Mesenteric fat pad (tissue), 1 donor: ENCODE data around the gene DISP3. TPM values are rescaled to one million over a fixed set of nuclear protein-coding genes. Genes with fewer than 3 reads are reported as not detected.

Source experiments
- DNase-seq: peaks from one replicate; pipeline ENCODE4 v3.0.0-alpha.2; 2020; ENCODE audit warnings: low spot score
- total RNA-seq: library from RNA; stranded (reverse); fragmentation: NEBNext Ultra II Directional; extraction: Animal tissue kit (Norgen Biotek cat#: 25700); gene quantifications from one replicate; pipeline ENCODE4 v1.2.1, GENCODE V29; 2021
- donor health status: DM: yes; HTN: yes; CAD: no.

Gene DISP3
- total RNA-seq, 1 donor from 2014 or later = not detected

DNA sequence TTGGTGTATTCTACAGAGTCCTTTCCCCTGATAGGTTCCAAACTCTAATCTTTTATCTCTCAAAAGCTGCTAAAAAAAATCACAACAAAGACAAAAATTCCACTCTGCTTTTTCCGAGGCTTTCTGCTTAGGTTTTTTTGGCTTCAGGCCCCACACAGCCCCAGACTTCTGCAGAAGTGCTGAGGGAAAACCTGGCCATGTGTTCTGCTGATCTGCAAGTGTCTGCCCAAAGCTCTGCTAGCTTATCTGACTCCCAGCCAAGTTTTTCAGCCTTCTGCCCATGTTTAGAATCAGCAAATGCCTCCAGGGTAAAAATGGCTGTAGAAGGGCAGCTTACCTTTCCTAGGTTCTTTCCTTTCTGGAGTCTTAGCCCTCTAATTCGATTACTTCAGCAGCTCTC lies 28.4 kb downstream of the DISP3 start:
- DNase-seq = peak; percentile 8

GRCh38 chr1:11513681-11514080 lies 34.7 kb downstream of the DISP3 start:
- no peak for DNase-seq

- peak; percentile 83 for DNase-seq
These were observed 35.4 kb downstream of the DISP3 start for GRCh38 chr1:11514366-11514765.

DNA sequence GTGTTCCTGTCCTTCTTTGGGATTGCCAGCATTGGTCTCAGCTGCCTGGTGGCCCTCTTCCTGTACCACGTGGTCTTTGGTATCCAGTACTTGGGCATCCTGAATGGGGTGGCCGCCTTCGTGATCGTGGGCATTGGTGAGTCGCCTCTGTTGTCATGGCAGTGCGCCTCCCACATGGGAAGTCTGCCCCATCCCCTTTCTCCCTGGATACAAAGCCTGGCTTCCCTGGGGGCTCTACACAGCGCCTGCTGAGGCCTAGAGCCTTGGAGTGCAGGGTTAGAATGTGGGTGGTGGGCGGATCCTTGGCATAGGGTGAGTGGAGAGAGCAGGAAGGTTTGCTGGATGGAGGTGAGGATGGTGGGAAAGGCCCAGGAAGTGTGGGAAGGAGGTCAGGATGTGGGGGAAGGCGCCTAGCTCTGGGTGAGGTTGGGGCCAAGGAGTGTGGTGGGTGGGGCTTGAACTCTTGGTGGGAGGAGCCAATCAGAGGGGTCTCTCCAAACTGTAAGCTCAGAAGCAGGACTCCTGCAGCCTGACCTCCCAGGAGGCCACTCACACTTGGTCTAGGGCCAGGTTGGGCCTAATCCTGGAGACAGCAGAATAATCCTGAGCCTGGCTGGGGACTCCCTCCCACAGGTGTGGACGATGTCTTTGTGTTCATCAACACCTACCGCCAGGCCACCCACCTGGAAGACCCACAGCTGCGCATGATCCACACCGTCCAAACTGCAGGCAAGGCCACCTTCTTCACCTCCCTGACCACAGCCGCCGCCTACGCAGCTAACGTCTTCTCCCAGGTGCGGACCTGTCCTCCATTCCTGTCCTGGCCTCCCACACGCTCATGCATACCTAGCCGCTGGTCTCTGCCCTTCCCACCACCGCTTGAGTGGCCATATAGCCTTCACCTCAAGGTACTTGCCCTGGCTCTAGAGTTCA lies 36.7 kb downstream of the DISP3 start:
- DNase-seq = peak; percentile 69

- DNase-seq = peak; percentile 76
These were observed 38.1 kb downstream of the DISP3 start for GRCh38 chr1:11516961-11517635.

DNA sequence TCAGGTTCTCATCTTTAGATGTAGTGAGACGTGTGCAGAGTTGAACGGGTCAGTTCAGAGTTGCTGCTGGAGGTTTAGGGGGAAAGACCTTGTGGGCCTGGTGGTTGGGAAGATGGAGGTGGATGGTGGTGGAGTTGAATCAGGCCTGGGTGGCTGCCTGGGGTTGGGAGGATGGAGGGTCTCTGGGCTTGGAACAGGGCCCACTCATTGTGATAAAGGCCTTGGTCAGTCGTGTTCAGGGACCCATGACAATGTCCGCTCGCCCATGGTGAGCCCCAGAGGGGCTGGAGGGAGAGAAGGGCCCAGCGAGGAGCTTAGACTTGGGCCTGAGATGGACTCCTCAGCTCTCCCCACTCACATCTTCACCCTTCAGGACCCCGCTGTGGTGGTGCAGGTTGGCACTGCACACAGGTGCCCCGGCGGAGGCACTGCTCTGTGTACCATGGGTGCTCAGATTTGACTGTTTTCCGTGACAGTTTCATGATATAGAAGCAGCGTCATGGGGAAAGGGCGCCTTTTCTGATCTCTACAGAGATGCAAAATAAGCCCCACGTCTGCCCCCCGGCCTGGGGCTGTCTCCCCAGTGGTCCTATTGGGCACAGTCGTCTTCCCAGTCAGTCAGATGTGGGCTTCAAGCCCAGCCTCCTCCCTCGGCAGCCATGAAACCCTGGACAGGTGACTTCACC lies 39.2 kb downstream of the DISP3 start:
- DNase-seq = peak; percentile 71

- DNase-seq = peak; percentile 79
These were observed 40.1 kb downstream of the DISP3 start for GRCh38 chr1:11518791-11519628.

DNA sequence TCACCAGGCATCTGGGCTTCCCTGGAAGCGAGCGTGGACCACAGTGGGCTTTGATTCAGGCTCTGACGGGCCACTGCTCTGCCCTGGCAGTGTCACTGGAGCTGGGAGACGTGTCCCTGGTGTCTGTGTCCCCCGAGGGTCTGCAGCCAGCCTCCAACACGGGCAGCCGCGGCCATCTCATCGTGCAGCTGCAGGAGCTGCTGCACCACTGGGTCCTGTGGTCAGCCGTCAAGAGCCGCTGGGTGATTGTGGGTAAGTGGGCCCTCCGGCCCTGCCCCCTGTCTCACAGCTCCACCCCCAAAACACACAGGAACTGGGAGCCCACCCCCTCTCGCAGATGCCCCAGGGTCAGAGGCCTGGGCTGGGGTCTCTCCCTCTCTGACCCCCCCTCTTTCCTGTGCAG lies 40.7 kb downstream of the DISP3 start:
- no peak for DNase-seq

DNA sequence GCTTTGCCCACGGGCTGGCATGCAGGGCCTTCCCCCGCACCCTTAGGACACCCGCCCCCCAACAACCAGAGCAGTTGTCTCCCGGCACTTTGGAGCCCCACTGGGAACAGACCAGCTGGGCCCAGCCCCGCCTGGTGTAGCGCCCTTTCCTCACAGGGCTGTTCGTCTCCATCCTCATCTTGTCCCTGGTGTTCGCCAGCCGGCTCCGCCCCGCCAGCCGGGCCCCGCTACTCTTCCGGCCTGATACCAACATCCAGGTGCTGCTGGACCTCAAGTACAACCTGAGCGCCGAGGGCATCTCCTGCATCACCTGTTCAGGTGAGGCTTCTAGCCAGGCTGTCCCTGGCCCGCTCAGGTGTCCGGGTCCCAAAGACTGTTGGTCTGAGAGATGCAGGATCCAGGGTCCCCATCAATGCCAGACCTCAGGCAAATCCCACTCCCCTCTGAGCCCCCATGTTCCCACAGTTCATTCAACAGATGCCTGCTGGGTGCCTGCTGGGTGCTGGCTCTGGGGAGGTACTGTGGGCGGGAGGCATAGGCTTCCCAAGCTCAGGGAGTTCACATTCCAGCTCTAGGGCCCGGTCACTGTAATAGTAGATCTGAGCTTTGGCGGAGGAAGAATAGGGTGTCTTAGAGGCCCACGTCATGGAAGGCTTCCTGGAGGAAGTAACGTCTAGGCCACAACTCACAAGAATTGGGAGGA lies 41.7 kb downstream of the DISP3 start:
- peak; percentile 81 for DNase-seq

- DNase-seq = peak; percentile 39
These were observed 42.8 kb downstream of the DISP3 start for GRCh38 chr1:11521582-11522399.

DNA sequence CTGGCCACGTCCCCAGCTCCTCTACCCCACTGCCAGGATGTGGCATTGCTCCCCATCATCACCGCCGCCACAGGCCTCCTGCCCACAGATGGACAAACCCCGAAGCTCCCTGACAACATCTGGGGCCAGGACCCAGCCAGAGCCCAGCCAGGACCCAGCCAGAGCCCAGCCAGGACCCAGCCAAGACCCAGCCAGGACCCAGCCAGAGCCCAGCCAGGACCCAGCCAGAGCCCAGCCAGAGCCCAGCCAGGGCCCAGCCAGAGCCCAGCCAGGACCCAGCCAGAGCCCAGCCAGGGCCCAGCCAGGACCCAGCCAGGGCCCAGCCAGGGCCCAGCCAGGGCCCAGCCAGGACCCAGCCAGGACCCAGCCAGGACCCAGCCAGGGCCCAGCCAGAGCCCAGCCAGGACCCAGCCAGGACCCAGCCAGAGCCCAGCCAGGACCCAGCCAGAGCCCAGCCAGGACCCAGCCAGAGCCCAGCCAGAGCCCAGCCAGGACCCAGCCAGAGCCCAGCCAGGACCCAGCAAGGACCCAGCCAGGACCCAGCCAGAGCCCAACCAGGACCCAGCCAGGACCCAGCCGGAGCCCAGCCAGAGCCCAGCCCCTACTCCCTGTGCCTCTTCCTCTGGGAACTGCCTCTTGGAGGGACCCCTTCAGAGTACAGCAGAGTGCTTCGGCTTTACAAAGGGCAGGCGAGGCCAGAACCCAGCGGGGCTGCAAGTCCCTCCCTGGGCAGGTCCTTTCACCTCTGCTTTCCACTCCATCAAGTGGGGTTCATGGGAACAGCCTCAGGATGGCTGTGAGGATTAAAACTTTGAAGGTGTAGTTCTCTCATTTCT lies 43.7 kb downstream of the DISP3 start:
- peak; percentile 77 for DNase-seq

DNA sequence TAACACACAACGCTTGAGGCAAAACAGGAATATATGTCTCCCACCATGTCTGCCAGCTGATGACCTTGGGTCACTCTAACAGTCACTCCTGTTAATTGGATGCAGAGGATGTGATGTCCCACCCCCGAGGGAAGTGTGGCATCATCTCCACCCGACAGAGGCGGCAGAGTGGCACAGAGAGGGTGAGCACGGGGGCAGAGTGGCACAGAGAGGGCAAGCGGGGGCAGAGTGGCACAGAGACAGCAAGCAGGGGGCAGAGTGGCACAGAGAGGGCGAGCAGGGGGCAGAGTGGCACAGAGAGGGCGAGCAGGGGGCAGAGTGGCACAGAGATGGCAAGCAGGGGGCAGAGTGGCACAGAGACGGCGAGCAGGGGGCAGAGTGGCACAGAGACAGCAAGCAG lies 44.3 kb downstream of the DISP3 start:
- peak; percentile 41 for DNase-seq

- peak; percentile 79 for DNase-seq
These were observed 45.0 kb downstream of the DISP3 start for GRCh38 chr1:11523746-11524464.

GRCh38 chr1:11524465-11525150 lies 45.7 kb downstream of the DISP3 start:
- DNase-seq = no peak

- no peak for DNase-seq
These were observed 46.2 kb downstream of the DISP3 start for GRCh38 chr1:11525151-11525505.

DNA sequence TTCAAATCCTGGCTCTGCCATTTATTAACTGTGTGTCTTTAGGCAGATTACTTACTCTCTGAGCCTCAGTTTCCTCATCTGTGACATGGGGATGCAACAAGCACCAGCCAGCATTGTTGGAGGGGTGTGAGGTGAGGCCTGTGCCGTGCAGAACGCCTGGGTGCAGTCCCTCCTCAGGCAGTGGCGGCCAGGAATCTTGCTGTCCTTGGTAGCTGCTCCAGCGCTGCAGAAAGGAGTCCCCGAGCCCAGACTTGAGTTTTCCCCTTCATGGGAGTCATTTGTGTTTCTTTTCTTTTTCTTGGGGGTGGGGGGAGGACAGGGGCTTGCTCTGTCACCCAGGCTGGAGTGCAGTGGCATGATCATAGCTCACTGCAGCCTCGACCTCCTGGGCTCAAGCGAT lies 46.6 kb downstream of the DISP3 start:
- peak; percentile 41 for DNase-seq
